ENCODE results near the gene ARHGAP44. TPM values are rescaled to one million over a fixed set of nuclear protein-coding genes. Genes with fewer than 3 reads are reported as not detected.

The ARHGAP44 gene
- total and polyA plus RNA-seq, 2 of the 4 experiments (the other 2 are of a cell fraction), result 0.54 to 1.0 TPM

DNA sequence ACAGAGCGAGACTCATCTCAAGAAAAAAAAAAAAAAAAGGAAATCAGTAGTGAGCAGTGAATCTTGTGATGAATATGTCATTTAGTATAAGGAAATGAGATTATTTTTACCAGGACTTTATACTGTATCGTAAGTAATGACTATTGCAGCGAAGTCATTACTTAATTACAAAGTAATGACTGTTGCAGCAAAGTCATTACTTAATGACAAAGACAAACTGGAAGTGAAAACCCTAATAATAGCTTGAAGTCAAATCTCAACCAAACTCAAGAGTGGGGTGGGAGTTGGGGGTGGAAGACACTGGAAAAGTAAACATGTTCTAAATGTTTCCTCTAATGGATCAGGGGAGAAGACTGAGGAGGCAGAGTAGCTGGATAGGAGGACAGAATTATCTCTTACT lies 76.5 kb downstream of the ARHGAP44 start:
- Histone ChIP-seq H2BK20ac (ENCODE audit: low read depth, low read length) (no peak overlapping the region), H3K14ac (replicated peaks; ENCODE audit: low read depth, low read length) (no peak overlapping the region), H3K23ac (ENCODE audit: low read depth, low read length) (no peak overlapping the region), H3K27ac (ENCODE audit: insufficient read depth, low read length) (no peak overlapping the region), H4K91ac (ENCODE audit: insufficient read depth, low read depth, low read length) (no peak overlapping the region), H3K36me3 (ENCODE audit: control insufficient read depth, insufficient read depth, low read length) (no peaks in the 10 kb centered on the region), H2AK5ac (ENCODE audit: low read depth, low read length) (no peak overlapping the region), H3K9me3 (ENCODE audit: control insufficient read depth, insufficient read depth, low read length) (no peaks in the 10 kb centered on the region), H3K4me1 (ENCODE audit: control insufficient read depth, insufficient read depth, low read length) (no peaks in the 10 kb centered on the region), H2BK5ac (ENCODE audit: low read depth, low read length, poor library complexity, severe bottlenecking) (no peak overlapping the region), H2AK9ac (replicated peaks; ENCODE audit: low read depth, low read length, poor library complexity) (no peak overlapping the region), H3K79me1 (ENCODE audit: low read depth in 1 of 2, low read length in 2 of 2) (no peaks in the 10 kb centered on the region), H3K56ac (ENCODE audit: extremely low read depth, insufficient read depth, low read length) (no peak overlapping the region), H3K9me1 (ENCODE audit: insufficient read depth, low read length) (no peaks in the 10 kb centered on the region), H4K5ac (ENCODE audit: low read depth, low read length) (no peak overlapping the region), H3K27me3 (ENCODE audit: control insufficient read depth, insufficient read depth, low read length) (no peaks in the 10 kb centered on the region; the same call in 1 of the 2 replicates), H4K20me1 (ENCODE audit: insufficient read depth, low read length) (no peaks in the 10 kb centered on the region), H2BK15ac (ENCODE audit: low read depth, low read length) (no peak overlapping the region), H3K4me3 (ENCODE audit: insufficient read depth, low read depth, low read length) (no peak overlapping the region), H2BK120ac (ENCODE audit: low read depth, low read length) (no peak overlapping the region), H3K4ac (ENCODE audit: low read depth, low read length) (no peak overlapping the region), H2AFZ (replicated peaks; ENCODE audit: low read length, poor library complexity) (no peak overlapping the region), H3K4me2 (ENCODE audit: low read depth, low read length) (no peak overlapping the region), H4K8ac (ENCODE audit: low read depth in 2 of 2, low read length in 2 of 2) (no peak overlapping the region), H3K9ac (ENCODE audit: low read depth, low read length) (no peak overlapping the region), H3K18ac (ENCODE audit: low read depth, low read length) (no peak overlapping the region)
- no peak for TF ChIP-seq SMC3 (IDR thresholded peaks at IDR 0.05; ENCODE audit: low read depth, low read length)
- ATAC-seq (ENCODE audit: low read depth) (no peak), DNase-seq (no peak)
- BruUV-seq (replicated peaks), result no TSS peak
- POLR2A ChIA-PET (ENCODE audit: unreplicated experiment), result no interaction called here
- intact Hi-C loops (cut with micrococcal nuclease), result no loop called here
- dilution Hi-C loops (cut with HindIII; ENCODE audit: low sequenced_read_pairs, unreplicated experiment), result no loop called here
- in situ Hi-C loops (cut with MboI; ENCODE audit: low sequenced_read_pairs), result no loop called here
- WGBS, 2 experiments (ENCODE audit: extremely low coverage in 2 of 2, insufficient read length in 1 of 2), result no CpG with 5 or more reads among the region's 3 CpGs
- CTCF ChIA-PET, result no interaction called here

Data from IMR-90 (cell line).